SK-N-SH treated with all-trans-retinoic acid at 6 μM for 48 hours (cell line): ENCODE results near the gene OAS2.

ENCODE experiments used
- ARNTL ChIP-seq: fragments of 450-650 bp; formaldehyde crosslinking; IDR thresholded peaks from 2 replicates; pipeline ENCODE4 v1.5.0; 2020; ENCODE audit warnings: low read depth, mild to moderate bottlenecking, moderate library complexity, borderline replicate concordance
- BACH2 ChIP-seq: fragments of 250-450 bp; sonication (Bioruptor Pico); IDR thresholded peaks from 2 replicates; pipeline ENCODE4 v1.9.0; 2021; ENCODE audit warnings: mild to moderate bottlenecking, borderline replicate concordance
- ISL1 ChIP-seq: fragments of 250-450 bp; sonication (Bioruptor Pico); IDR thresholded peaks from 2 replicates; pipeline ENCODE4 v2.1.2; 2022; ENCODE audit warnings: mild to moderate bottlenecking, moderate library complexity
- OSR1 ChIP-seq: fragments of 250-450 bp; sonication (Bioruptor Pico); IDR thresholded peaks from 2 replicates; pipeline ENCODE4 v1.8.0; 2022; ENCODE audit warnings: moderate library complexity, mild to moderate bottlenecking, inconsistent platforms
- RARB ChIP-seq: fragments of 250-450 bp; sonication (Bioruptor Pico); IDR thresholded peaks from 2 replicates; pipeline ENCODE4 v1.8.0; 2021; ENCODE audit warnings: mild to moderate bottlenecking, moderate library complexity
- SNAI2 ChIP-seq: fragments of 250-450 bp; sonication (Bioruptor Pico); IDR thresholded peaks from 2 replicates; pipeline ENCODE4 v1.5.0; 2020; ENCODE audit warnings: mild to moderate bottlenecking, moderate library complexity
- ZFP3 ChIP-seq: fragments of 250-450 bp; sonication (Bioruptor Pico); IDR thresholded peaks from 2 replicates; pipeline ENCODE4 v1.5.0; 2020; ENCODE audit warnings: mild to moderate bottlenecking, moderate library complexity
- ZFP30 ChIP-seq: fragments of 450-650 bp; formaldehyde crosslinking; IDR thresholded peaks from 2 replicates; pipeline ENCODE4 v1.5.0; 2022; ENCODE audit warnings: mild to moderate bottlenecking, moderate library complexity
- ZNF70 ChIP-seq: fragments of 450-650 bp; formaldehyde crosslinking; IDR thresholded peaks from 2 replicates; pipeline ENCODE4 v1.5.0; 2020; ENCODE audit warnings: mild to moderate bottlenecking, moderate library complexity
- ZNF8 ChIP-seq: fragments of 450-650 bp; formaldehyde crosslinking; IDR thresholded peaks from 2 replicates; pipeline ENCODE4 v1.5.0; 2020; ENCODE audit warnings: mild to moderate bottlenecking, moderate library complexity
- TF ChIP-seq, protein P1 (sequence below): fragments of 250-450 bp; sonication (Bioruptor Pico); IDR thresholded peaks from 2 replicates; pipeline ENCODE4 v1.8.0; 2020; ENCODE audit warnings: mild to moderate bottlenecking, moderate library complexity, borderline replicate concordance

DNA sequence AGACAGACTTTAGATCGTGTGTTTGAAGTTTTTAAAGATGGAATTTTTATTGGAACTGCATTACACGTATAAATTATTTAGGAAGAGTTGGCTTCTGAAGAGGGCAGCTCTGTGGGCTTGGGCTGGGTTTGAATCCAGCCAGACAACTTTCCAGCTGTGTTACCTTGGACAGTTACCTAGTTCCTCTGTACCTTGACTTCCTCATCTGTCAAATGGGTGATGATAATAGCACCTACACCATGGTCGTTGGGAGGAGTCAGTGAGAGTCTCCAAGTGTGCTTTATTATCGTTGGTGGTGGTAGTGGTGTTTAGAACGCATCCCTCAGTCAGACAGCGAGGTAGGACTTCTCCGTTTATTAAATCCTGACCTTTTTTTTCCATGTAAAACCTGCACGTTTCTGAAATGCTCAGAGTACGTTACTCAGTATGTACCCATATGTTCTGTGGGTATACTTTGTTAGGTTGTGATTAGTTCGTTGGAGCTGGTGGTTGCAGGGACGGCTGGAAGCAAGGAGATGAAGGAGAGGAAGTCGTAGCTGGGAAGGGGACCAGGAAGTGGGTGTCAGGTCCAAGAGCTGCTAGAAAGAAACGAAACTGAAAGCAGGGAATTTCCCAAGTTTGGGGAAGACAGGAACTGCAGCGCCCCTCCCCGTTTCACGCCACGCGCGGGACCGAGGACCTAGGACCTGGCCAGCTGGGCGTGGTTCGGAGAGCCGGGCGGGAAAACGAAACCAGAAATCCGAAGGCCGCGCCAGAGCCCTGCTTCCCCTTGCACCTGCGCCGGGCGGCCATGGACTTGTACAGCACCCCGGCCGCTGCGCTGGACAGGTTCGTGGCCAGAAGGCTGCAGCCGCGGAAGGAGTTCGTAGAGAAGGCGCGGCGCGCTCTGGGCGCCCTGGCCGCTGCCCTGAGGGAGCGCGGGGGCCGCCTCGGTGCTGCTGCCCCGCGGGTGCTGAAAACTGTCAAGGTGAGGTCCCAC, 40.3 kb upstream of the OAS2 start, which contains the start of gene OAS3:
- TF ChIP-seq BACH2 = no peak
- TF ChIP-seq ZFP30 (CRISPR knock-in tag) = no peak
- TF ChIP-seq, protein P1, sequence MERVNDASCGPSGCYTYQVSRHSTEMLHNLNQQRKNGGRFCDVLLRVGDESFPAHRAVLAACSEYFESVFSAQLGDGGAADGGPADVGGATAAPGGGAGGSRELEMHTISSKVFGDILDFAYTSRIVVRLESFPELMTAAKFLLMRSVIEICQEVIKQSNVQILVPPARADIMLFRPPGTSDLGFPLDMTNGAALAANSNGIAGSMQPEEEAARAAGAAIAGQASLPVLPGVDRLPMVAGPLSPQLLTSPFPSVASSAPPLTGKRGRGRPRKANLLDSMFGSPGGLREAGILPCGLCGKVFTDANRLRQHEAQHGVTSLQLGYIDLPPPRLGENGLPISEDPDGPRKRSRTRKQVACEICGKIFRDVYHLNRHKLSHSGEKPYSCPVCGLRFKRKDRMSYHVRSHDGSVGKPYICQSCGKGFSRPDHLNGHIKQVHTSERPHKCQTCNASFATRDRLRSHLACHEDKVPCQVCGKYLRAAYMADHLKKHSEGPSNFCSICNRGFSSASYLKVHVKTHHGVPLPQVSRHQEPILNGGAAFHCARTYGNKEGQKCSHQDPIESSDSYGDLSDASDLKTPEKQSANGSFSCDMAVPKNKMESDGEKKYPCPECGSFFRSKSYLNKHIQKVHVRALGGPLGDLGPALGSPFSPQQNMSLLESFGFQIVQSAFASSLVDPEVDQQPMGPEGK (CRISPR knock-in tag) = no peak
- TF ChIP-seq ARNTL (CRISPR knock-in tag) = no peak
- TF ChIP-seq ZFP3 (CRISPR knock-in tag) = no peak
- TF ChIP-seq ISL1 = no peak
- no peak for TF ChIP-seq RARB (CRISPR knock-in tag)
- TF ChIP-seq ZNF8 = no peak
- no peak for TF ChIP-seq SNAI2 (CRISPR knock-in tag)
- TF ChIP-seq ZNF70 (CRISPR knock-in tag) = no peak
- TF ChIP-seq OSR1 = no peak
